SK-N-MC (cell line): ENCODE data around the gene ZNF516.
A peak's percentile ranks its signal among the peaks of the same experiment; 100 is the strongest.
"Not testable (repeated sequence)": the region's sequence is repeated elsewhere in the genome, so short reads cannot be mapped to it uniquely, and the experiment has no call there.

Experiments used
- DNase-seq: peaks from one replicate; pipeline ENCODE4 v3.0.0-alpha.2; 2011; ENCODE audit warnings: low read depth, low spot score
- H3K27ac ChIP-seq: fragments of 200-600 bp; sonication (generic); 2 replicates; pipeline ENCODE4 v1.5.1; 2016; ENCODE audit warnings: mixed run types
- H3K36me3 ChIP-seq: fragments of 200-600 bp; sonication (generic); 2 replicates; pipeline ENCODE4 v1.6.1; 2017; ENCODE audit warnings: antibody characterized with exemption, low read length, mixed read lengths; ENCODE audit not compliant: insufficient read depth
- H3K4me3 ChIP-seq: fragments of 200-600 bp; sonication (generic); 2 replicates; pipeline ENCODE4 v1.5.1; 2016
- H3K9ac ChIP-seq: fragments of 200-600 bp; sonication (generic); 2 replicates; pipeline ENCODE4 v1.8.0; 2017; ENCODE audit warnings: mixed run types, mixed read lengths; ENCODE audit not compliant: insufficient read length
- H3K9me3 ChIP-seq: fragments of 200-600 bp; sonication (generic); 2 replicates; pipeline ENCODE4 v1.6.1; 2017; ENCODE audit warnings: low read depth, mild to moderate bottlenecking, antibody characterized with exemption, low read length, moderate library complexity, mixed read lengths
- EZH2 ChIP-seq: fragments of 200-600 bp; sonication (generic); IDR thresholded peaks from one replicate; pipeline ENCODE4 v1.6.1; 2017; ENCODE audit warnings: antibody characterized with exemption
- FOXP2 ChIP-seq: optimal IDR thresholded peaks from 2 replicates; pipeline ENCODE3; 2011; ENCODE audit warnings: mild to moderate bottlenecking, moderate library complexity; ENCODE audit not compliant: insufficient read depth; ENCODE audit errors: extremely low read length, control extremely low read depth
- POLR2AphosphoS5 ChIP-seq: IDR thresholded peaks from 2 replicates; pipeline ENCODE4 v1.6.1; 2012; ENCODE audit warnings: mild to moderate bottlenecking, low read depth, low read length, borderline replicate concordance

The ZNF516 gene, protein sequence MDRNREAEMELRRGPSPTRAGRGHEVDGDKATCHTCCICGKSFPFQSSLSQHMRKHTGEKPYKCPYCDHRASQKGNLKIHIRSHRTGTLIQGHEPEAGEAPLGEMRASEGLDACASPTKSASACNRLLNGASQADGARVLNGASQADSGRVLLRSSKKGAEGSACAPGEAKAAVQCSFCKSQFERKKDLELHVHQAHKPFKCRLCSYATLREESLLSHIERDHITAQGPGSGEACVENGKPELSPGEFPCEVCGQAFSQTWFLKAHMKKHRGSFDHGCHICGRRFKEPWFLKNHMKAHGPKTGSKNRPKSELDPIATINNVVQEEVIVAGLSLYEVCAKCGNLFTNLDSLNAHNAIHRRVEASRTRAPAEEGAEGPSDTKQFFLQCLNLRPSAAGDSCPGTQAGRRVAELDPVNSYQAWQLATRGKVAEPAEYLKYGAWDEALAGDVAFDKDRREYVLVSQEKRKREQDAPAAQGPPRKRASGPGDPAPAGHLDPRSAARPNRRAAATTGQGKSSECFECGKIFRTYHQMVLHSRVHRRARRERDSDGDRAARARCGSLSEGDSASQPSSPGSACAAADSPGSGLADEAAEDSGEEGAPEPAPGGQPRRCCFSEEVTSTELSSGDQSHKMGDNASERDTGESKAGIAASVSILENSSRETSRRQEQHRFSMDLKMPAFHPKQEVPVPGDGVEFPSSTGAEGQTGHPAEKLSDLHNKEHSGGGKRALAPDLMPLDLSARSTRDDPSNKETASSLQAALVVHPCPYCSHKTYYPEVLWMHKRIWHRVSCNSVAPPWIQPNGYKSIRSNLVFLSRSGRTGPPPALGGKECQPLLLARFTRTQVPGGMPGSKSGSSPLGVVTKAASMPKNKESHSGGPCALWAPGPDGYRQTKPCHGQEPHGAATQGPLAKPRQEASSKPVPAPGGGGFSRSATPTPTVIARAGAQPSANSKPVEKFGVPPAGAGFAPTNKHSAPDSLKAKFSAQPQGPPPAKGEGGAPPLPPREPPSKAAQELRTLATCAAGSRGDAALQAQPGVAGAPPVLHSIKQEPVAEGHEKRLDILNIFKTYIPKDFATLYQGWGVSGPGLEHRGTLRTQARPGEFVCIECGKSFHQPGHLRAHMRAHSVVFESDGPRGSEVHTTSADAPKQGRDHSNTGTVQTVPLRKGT

DNA sequence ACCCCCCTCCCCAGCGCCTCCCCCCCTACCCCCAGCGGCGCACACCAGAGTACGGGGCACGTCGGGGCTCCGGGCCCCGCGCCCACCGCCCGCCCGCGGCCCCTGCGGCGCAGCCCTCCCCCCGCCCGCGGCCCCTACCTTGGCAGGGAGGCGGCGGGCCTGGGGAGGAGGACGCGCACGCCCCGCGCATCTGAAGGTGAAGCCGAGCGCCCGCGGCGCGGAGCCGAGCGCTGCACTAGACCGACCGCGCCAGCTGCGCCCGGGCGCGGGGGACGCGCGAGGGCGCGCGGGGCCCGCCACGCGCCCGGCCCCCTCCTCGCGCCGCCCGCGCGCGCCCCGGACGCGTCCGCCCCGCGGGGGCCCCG is at the start of gene ZNF516:
ZNF516 (minus strand) TSS at position 237 of the 365 bp plus-strand sequence. CDS start 52,188 bp downstream, outside the sequence.
- DNase-seq = no peak
- Histone ChIP-seq H3K9ac (peak within 1 kb of the TSS; percentile 69), H3K27ac (peak within 1 kb of the TSS; percentile 92)

DNA sequence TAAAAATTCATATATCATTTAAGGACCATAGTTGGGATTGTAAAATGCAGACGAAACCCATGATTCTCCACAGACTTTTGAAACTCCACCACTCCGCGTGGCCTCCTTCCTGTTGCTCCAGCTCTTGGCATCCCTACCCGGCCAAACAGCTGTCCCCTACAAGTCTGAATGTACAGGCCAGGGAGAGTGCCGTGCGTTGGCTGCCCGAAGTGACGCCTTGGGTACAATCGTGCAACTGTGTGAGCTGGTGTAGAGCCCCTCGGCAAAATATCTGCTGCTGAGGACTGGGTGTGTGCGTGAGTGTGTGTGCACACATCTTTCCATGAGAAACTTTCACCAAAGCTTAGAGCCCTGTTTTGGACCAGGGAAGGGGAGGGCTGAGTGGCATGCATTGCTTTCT is 43.8 kb upstream of the ZNF516 start:
- DNase-seq = no peak
- Histone ChIP-seq H3K27ac (no peak overlapping the region), H3K9ac (no peak overlapping the region), H3K9me3 (no peaks in the 10 kb centered on the region), H3K36me3 (no peaks in the 10 kb centered on the region), H3K4me3 (no peak overlapping the region)
- no peak for TF ChIP-seq FOXP2

More for the DNA sequence above, at the start of gene ZNF516:
- Histone ChIP-seq H3K4me3 (peak within 1 kb of the TSS; percentile 77), H3K36me3 (no peaks in the 10 kb centered on the region), H3K9me3 (no peaks in the 10 kb centered on the region)
- TF ChIP-seq EZH2 = no peak
- no peak for TF ChIP-seq POLR2AphosphoS5
- TF ChIP-seq FOXP2 = no peak

DNA sequence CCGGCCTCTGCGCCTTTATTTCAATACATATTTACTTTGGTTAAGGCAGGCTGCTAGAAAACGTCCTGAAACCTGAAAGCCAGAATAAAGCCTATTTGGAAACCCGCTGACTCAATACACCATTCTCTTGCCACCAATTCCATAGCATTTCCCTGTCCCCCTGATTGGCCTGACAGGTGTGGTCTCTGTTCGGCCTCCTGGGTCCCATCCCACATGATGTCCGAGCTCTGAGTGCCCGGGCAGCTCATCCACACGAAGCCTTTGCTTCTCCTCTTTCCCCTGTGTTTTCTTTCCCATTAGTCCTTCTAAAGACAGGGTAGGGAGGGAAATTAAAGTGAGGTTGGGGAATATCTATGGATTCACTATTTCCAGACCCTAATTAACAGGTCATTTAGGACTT is 42.6 kb upstream of the ZNF516 start:
- DNase-seq = no peak
- TF ChIP-seq FOXP2 (no peak), POLR2AphosphoS5 (no peak), EZH2 (no peak)
- Histone ChIP-seq H3K27ac (no peak overlapping the region), H3K36me3 (no peaks in the 10 kb centered on the region), H3K9ac (no peak overlapping the region), H3K9me3 (no peaks in the 10 kb centered on the region), H3K4me3 (no peak overlapping the region)

DNA sequence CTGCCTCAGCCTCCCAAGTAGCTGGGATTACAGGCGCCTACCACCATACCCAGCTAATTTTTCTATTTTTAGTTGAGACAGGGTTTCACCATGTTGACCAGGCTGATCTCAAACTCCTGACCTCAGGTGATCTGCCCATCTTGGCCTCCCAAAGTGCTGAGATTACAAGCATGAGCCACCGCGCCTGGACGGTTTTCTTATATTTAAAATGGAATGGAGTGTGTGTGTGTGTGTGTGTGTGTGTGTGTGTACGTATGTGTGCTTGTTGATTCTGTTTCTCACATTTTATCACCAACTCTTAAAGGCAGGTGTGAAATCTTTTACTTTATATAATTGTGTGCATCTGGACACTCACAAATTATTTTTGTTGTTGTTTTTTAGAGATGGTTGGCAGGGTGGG is 41.6 kb upstream of the ZNF516 start:
- H3K9ac ChIP-seq, H3K36me3 ChIP-seq, H3K4me3 ChIP-seq, DNase-seq, H3K27ac ChIP-seq, H3K9me3 ChIP-seq: not testable (repeated sequence)

DNA sequence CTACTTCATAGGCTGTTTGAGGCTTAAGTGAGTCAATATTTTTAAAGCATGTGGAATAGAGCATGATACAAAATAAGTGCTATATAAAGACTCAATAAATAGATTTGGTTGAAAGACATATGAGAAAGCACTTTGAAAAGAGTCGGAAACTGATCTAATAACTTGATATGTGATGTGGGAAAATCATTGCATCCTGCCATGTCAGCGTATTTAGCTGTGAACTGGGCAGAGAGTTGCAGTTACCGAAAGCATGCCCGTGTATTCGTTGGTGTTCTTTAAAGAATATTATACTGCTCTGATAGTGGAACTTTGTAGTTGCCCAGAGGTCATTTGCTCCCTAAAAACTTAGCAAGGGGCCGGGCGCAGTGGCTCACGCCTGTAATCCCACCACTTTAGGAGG is 37.8 kb upstream of the ZNF516 start:
- TF ChIP-seq EZH2 = no peak
- TF ChIP-seq POLR2AphosphoS5 = no peak
- no peak for TF ChIP-seq FOXP2
- H3K27ac ChIP-seq = no peak overlapping the region
- no peak for DNase-seq
- no peaks in the 10 kb centered on the region for H3K9me3 ChIP-seq
- no peaks in the 10 kb centered on the region for H3K36me3 ChIP-seq
- H3K4me3 ChIP-seq = no peak overlapping the region
- H3K9ac ChIP-seq = no peak overlapping the region

DNA sequence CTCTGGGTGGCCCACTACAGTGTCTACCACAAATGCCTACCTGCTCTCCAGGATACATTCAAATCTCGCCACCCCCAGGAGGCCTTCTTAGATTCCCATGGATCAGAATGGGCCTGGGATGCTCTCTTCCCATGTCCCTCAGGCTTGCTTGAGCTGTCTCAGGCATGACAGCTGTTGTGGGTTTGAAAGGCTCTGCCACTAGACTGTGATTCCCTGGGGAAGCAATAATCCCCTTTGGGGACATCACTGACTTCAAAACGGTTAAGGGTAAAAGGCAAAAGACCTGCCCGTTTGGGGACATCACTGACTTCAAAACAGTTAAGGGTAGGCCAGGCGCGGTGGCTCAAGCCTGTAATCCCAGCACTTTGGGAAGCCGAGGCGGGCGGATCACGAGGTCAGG is 35.8 kb upstream of the ZNF516 start:
- no peak overlapping the region for H3K9ac ChIP-seq
- H3K4me3 ChIP-seq = no peak overlapping the region
- H3K36me3 ChIP-seq = no peaks in the 10 kb centered on the region
- no peaks in the 10 kb centered on the region for H3K9me3 ChIP-seq
- no peak overlapping the region for H3K27ac ChIP-seq
- TF ChIP-seq POLR2AphosphoS5 (no peak), FOXP2 (no peak), EZH2 (no peak)
- no peak for DNase-seq

DNA sequence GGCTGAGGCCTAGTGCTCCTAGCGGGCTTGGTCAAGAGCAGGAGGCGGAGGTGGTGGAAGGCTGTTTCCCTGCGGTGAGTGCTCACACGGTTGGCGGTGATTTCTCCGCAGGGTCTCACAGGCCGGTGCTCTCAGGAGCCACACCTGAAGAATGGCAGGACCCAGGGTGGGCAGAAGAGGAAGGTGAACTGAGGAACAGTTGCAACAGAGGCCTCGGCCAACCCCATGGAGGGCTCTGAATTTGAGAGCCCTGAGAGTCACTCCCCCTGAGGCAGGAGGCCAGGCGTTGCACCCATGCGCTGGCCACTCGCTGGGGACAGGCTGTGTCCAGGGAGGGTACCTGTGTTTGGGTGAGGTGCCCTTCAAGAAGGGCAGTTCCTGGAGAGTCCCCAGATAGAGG is 35.3 kb upstream of the ZNF516 start:
- DNase-seq = no peak
- Histone ChIP-seq H3K4me3 (no peak overlapping the region), H3K9ac (no peak overlapping the region), H3K36me3 (no peaks in the 10 kb centered on the region), H3K27ac (no peak overlapping the region), H3K9me3 (no peaks in the 10 kb centered on the region)
- TF ChIP-seq POLR2AphosphoS5 = no peak
- TF ChIP-seq EZH2 = no peak
- no peak for TF ChIP-seq FOXP2

DNA sequence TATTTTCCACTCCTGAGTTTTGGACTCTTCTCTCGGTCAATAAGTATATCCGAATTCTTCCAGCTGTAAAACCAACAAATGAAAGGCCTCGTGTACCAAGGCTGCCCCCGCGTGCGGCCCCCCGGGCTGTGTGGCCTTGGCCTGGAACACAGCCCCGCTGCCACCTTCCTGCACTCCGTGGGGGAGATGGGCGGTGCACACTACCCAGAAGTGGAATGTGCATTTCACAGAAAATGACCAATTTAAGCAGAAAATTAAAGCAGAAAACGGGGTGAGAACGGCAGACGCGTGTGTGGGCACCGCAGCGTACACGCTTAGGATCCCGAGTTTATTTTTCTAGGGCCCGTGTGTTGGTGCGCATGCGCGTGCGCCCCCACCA is 34.4 kb upstream of the ZNF516 start:
- H3K27ac ChIP-seq = no peak overlapping the region

More for the DNA sequence above, 34.4 kb upstream of the ZNF516 start:
- TF ChIP-seq FOXP2 (no peak), POLR2AphosphoS5 (no peak), EZH2 (no peak)
- no peaks in the 10 kb centered on the region for H3K36me3 ChIP-seq
- no peak overlapping the region for H3K9ac ChIP-seq
- DNase-seq = no peak
- no peak overlapping the region for H3K4me3 ChIP-seq
- H3K9me3 ChIP-seq = no peaks in the 10 kb centered on the region
